HG02870 (cell line): ENCODE measurements around the gene ZKSCAN8.
"Not testable (repeated sequence)": the region's sequence is repeated elsewhere in the genome, so short reads cannot be mapped to it uniquely, and the experiment has no call there.

ENCODE experiments used
- ATAC-seq: cut with Tn5 transposase; IDR thresholded peaks from one replicate; pipeline ENCODE4 v1.9.1; 2021; ENCODE audit warnings: mild to moderate bottlenecking, moderate library complexity; ENCODE audit not compliant: unreplicated experiment

ZKSCAN8 gene

DNA sequence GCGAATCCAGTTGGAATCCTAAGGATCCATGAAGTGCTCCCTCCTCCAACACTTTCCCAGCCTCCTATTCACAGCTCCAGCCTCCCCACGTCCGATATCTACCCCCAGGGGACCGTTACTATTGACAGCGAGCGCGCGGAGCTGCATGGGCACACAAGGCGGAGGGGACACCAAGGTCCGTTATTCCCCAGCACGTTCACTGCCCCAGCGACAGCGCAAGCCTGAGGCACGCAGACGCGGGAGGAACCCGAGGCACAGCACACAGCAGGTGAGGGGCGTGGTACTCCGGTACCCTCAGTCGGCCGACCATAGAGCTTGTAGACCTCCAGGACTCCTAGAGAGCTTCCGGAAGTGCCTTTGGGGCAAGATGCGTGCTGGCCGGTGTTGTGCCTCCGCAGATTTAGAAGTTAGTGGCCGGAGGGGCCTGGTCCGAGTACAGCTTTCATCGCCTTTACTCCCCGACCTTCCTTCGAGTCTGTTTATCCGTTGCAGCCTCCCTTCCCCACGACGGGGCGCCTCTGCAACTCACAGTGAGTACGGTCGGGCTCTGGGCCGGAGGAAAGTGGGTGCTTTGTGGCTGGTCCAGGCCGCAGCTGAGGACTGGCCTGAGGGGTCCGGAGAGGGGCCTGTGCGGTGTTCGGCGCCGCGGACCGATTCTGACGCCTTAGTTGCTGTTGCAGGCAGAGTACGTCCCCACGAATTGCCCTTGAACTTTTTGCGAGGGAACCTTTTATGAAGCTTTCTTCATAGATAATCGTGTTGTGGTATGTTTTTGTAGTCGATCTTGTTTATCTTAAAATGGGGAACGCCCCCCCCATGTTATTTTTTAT lies at the start of gene ZKSCAN8:
Gene ZKSCAN8 (plus strand): TSS at position 384 of the 830 bp plus-strand sequence. CDS start 6,525 bp downstream, outside the sequence.
- ATAC-seq, result peak; percentile 80

DNA sequence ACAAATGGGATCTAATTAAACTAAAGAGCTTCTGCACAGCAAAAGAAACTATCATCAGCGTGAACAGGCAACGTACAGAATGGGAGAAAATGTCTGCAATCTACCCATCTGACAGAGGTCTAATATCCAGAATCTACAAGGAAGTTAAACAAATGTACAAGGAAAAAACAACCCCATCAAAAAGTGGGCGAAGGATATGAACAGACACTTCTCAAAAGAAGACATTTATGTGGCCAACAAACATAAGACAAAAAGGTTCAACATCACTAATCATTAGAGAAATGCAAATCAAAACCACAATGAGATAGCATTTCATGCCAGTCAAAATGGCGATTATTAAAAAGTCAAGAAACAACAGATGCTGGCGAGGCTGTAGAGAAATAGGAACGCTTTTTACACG lies 39.5 kb upstream of the ZKSCAN8 start:
- ATAC-seq, result not testable (repeated sequence)

GRCh38 chr6:28102699-28103098 lies 39.0 kb upstream of the ZKSCAN8 start:
- not testable (repeated sequence) for ATAC-seq

- peak; percentile 94 for ATAC-seq
These were observed 37.1 kb upstream of the ZKSCAN8 start for GRCh38 chr6:28104392-28105244.

DNA sequence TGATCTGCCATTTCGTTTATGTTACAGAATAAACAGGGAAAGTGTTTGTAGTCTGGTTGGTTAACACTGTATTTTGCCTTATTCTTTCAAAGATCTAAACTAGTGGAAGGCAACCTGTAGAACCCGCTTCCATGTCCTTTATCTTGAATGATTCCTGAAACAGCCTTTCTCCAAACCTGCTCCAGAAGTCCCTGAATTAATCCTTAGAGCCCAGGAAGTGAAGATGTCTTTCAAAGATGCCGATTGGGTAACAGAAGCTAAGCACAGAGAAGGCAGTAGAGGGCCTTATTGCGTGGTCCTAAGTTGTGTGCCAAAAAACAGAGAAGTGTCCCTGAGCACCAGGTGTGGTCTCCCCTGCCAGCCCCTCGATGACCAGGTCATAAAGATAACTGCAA lies 36.4 kb upstream of the ZKSCAN8 start:
- ATAC-seq, result no peak

GRCh38 chr6:28107506-28107905 lies 34.2 kb upstream of the ZKSCAN8 start:
- ATAC-seq, result no peak

DNA sequence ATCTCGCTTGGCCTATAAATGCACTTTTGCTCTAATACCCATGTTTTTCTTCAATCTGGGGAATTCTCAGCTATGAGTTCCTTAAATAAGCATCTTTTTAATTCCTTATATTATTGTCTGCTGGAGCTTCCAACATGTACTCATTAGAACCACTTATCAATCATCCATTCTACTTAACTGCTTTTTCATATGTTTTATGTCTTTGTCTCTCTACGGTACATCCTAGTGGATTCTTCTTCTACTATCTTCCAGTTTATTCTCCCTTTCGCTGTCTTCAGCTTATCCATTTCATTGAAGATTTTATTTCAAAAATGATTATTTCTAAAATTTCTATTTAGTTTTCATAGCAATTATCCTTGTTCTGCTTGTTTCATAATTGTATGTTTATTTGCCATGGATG lies 29.7 kb upstream of the ZKSCAN8 start:
- ATAC-seq, result no peak

- ATAC-seq, result no peak
These were observed 25.9 kb upstream of the ZKSCAN8 start for GRCh38 chr6:28115799-28116198.

DNA sequence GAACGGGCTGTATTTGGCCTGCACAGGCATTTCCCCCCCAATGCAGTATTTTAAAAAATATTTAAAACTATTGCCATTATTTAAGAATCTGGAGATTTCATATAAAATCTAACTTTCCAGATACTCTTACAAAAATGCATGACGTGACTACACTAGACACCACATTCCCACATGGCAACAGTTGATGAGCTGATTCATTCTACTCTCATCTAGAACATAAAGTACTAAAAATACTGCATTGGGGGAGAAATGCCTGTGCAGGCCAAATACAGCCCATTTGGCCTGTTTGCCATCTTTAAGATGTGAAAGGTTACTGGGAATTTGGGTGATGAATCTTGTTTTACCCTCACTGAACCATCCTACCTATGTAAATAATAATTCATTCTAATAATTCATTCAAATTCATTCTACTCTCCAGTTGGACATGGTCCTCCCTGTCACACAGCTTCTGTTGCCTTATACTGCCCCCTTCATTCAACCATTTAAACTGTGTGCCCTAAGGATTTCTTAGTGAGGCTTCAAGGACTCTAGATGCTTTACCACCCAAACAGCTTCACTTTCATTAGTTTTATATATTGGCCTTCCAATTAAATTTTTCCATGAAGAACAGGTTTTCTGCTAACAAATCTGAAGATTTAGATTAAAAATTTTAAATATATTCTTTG lies 24.2 kb upstream of the ZKSCAN8 start:
- no peak for ATAC-seq

GRCh38 chr6:28118217-28118616 lies 23.5 kb upstream of the ZKSCAN8 start:
- no peak for ATAC-seq

GRCh38 chr6:28121876-28122275 lies 19.8 kb upstream of the ZKSCAN8 start:
- ATAC-seq, result no peak

GRCh38 chr6:28122283-28122682 lies 19.4 kb upstream of the ZKSCAN8 start:
- not testable (repeated sequence) for ATAC-seq

GRCh38 chr6:28124350-28124970 lies 17.2 kb upstream of the ZKSCAN8 start, which contains the start of gene ZSCAN16:
Gene ZSCAN16 (plus strand): TSS chr6:28124609. CDS start chr6:28125444, 835 bp downstream.
- ATAC-seq, result peak; percentile 95

DNA sequence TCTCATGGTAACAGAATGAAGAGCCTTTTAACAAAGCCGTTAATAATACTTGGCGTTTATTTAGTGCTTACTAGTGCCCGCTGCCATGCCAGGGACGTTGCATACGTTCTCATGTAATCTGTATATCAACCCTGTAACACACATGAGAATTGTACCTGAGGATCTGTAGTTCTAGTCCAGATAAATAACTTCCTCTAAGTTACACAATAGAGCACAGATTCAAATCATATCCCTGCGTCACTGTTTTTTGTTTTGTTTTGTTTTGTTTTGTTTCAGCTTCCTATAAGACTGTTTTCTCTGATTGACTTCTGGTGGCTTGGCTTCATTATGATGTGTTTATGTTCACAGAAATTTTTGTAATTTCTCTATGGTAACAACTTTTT lies 16.7 kb upstream of the ZKSCAN8 start:
- no peak for ATAC-seq

DNA sequence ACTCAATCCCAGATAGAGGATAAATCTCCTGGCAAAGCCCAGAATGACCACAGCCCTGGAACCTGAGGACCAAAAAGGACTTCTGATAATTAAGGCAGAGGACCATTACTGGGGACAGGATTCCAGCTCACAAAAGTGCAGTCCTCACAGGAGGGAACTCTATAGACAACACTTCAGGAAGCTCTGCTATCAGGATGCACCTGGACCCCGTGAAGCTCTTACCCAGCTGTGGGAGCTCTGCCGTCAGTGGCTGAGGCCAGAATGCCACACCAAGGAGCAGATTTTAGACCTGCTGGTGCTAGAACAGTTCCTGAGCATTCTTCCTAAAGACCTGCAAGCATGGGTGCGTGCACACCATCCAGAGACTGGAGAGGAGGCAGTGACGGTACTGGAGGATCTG lies 16.3 kb upstream of the ZKSCAN8 start:
- no peak for ATAC-seq

DNA sequence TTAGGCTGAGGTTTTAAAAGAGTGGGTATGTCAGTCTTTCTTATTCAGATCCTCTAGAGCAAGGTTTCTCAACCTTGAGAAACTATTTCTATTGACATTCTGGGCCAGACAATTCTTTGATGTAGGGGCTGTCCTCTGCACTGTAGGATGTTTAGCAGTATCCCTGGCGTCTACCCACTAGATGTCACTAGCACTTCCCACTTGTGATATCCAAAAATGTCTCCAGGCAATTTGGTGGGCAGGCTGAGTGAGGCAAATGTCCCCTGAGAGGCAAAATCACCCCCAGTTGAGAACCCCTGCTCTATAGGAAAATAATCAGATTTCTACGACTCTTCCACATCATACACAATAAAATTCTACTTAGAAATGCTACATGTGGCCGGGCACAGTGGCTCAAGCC lies 7.7 kb upstream of the ZKSCAN8 start:
- no peak for ATAC-seq

- ATAC-seq, result no peak
These were observed 7.0 kb upstream of the ZKSCAN8 start for GRCh38 chr6:28134716-28135115.

DNA sequence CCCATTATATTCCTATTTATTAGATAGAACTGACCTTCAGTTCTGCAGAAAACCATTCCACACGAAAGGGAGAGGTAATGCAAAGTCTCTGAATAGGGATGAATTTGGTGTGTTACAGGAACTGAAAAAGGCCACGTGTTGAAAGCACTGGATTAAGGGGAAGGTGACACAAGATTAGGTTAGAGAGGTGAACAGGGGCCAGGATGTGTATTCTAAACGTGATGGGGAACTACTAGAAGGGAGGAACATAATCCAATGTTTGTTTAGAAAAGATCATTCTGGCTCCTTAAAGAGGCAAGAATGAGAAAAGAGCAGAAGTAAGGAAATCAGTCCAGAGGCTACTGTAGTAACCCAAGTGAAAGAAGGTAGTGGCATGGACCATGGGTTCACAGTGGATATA lies 6.3 kb upstream of the ZKSCAN8 start:
- ATAC-seq, result no peak

GRCh38 chr6:28136585-28137504 lies 4.8 kb upstream of the ZKSCAN8 start:
- peak; percentile 53 for ATAC-seq

DNA sequence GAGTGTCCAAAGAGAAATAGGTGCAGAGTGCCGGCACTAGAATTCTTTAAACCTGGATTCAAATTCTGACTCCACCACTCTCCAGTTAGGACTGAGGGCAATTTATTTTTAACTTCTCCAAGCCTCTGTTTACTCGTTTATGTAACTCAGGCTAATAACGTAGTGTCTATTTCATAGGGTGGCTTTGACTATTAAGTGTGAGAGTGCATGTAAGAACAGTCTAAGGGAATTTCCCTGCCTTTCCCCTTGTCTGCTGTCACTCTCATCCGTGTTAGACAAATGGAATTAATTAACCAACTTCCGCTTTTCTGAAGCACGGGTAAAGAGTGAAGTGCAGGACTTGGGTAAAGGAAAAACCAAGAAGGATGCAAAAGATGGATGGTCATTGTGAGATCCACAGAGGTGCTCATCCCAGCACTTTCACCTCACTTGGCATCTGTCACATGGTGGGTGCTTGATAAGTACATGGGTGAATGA lies 4.1 kb upstream of the ZKSCAN8 start:
- ATAC-seq, result peak; percentile 37
